SK-N-SH (cell line): ENCODE measurements around the gene SH2B3. TPM values are rescaled to one million over a fixed set of nuclear protein-coding genes. Genes with fewer than 3 reads are reported as not detected.

Experiments used
- CTCF ChIA-PET: fragments of 300-600, 350-600 bp; formaldehyde crosslinking; extraction: SDS; loops from one replicate; lab custom pipeline; 2021; lab: Yijun Ruan, JAX
- POLR2A ChIA-PET: fragments of 350-600 bp; sonication (Branson Sonifier 250); formaldehyde crosslinking; extraction: SDS; loops from one replicate; lab custom pipeline; 2020; ENCODE audit warnings: antibody characterized with exemption, inconsistent platforms; lab: Yijun Ruan, JAX
- DNase-seq: peaks from one replicate; pipeline ENCODE4 v3.0.0; 2012
- H2AFZ ChIP-seq: fragments of 200-600 bp; sonication (generic); 2 replicates; pipeline ENCODE4 v1.8.1; 2016; ENCODE audit warnings: antibody characterized with exemption, mild to moderate bottlenecking, low read depth
- H3F3A ChIP-seq: fragments of 200-600 bp; sonication (generic); replicated peaks from 2 replicates; pipeline ENCODE3; 2016; ENCODE audit warnings: antibody characterized with exemption, mild to moderate bottlenecking; ENCODE audit not compliant: insufficient read depth
- H3K27ac ChIP-seq, 2 experiments: fragments of 200-500 bp in 1 of 2; fragments of 200-600 bp in 1 of 2; sonication (Bioruptor generic) in 1 of 2; sonication (generic), shearing (Covaris generic) in 1 of 2; 2 replicates each; pipeline versions ENCODE4 v1.5.1 to v1.6.1; 2014 to 2016; ENCODE audit warnings: low read depth in 2 of 2, inconsistent platforms in 1 of 2, low read length in 1 of 2, mild to moderate bottlenecking in 1 of 2, mixed read lengths in 1 of 2
- H3K27me3 ChIP-seq: fragments of 200-600 bp; sonication (generic), shearing (Covaris generic); 2 replicates; pipeline ENCODE4 v1.6.1; 2016; ENCODE audit warnings: mixed run types; ENCODE audit not compliant: insufficient read depth
- H3K36me3 ChIP-seq, 2 experiments: fragments of 200-500 bp in 1 of 2; fragments of 200-600 bp in 1 of 2; sonication (Bioruptor generic) in 1 of 2; sonication (generic) in 1 of 2; replicated peaks in 1 of 2; 2 replicates each; pipeline versions ENCODE3 to v1.5.1; 2014 to 2016; ENCODE audit warnings: low read length in 1 of 2, mild to moderate bottlenecking in 1 of 2; ENCODE audit not compliant: insufficient read depth in 2 of 2, control insufficient read depth in 1 of 2
- H3K4me1 ChIP-seq, 2 experiments: fragments of 200-500 bp in 1 of 2; fragments of 200-600 bp in 1 of 2; sonication (Bioruptor generic) in 1 of 2; sonication (generic), shearing (Covaris generic) in 1 of 2; 2 replicates each; pipeline versions ENCODE4 v1.5.1 to v1.6.1; 2014 to 2016; ENCODE audit warnings: low read depth in 1 of 2, low read length in 1 of 2, mixed run types in 1 of 2; ENCODE audit not compliant: insufficient read depth in 2 of 2, control insufficient read depth in 1 of 2
- H3K4me2 ChIP-seq: fragments of 200-600 bp; sonication (generic), shearing (Covaris generic); 2 replicates; pipeline ENCODE4 v1.6.1; 2017; ENCODE audit warnings: mixed run types
- H3K4me3 ChIP-seq, 2 experiments: fragments of 200-500 bp in 1 of 2; fragments of 200-600 bp in 1 of 2; sonication (Bioruptor generic) in 1 of 2; sonication (generic), shearing (Covaris generic) in 1 of 2; 2 replicates each; pipeline versions ENCODE4 v1.5.1 to v1.8.1; 2014 to 2016; ENCODE audit warnings: low read depth in 2 of 2, inconsistent platforms in 1 of 2, low read length in 1 of 2, mild to moderate bottlenecking in 1 of 2, mixed read lengths in 1 of 2, moderate library complexity in 1 of 2
- H3K79me2 ChIP-seq: fragments of 200-600 bp; sonication (generic); 2 replicates; pipeline ENCODE4 v1.8.1; 2017; ENCODE audit warnings: mild to moderate bottlenecking; ENCODE audit not compliant: insufficient read depth
- H3K9ac ChIP-seq: fragments of 200-600 bp; sonication (generic); 2 replicates; pipeline ENCODE4 v1.6.1; 2017; ENCODE audit warnings: mixed run types
- H3K9me2 ChIP-seq: fragments of 200-600 bp; sonication (generic); 2 replicates; pipeline ENCODE4 v1.6.1; 2017; ENCODE audit warnings: mixed run types
- H3K9me3 ChIP-seq: fragments of 200-600 bp; sonication (generic); 2 replicates; pipeline ENCODE4 v1.6.1; 2017; ENCODE audit warnings: mixed run types, mild to moderate bottlenecking, moderate library complexity
- H4K20me1 ChIP-seq: fragments of 200-600 bp; sonication (generic); 2 replicates; pipeline ENCODE4 v1.6.1; 2017; ENCODE audit warnings: mild to moderate bottlenecking, mixed run types; ENCODE audit not compliant: insufficient read depth
- EP300 ChIP-seq, 2 experiments: IDR thresholded peaks; 2 replicates each; pipeline versions ENCODE4 v1.4.0 to v1.6.1; 2012; ENCODE audit warnings: borderline replicate concordance in 1 of 2, low read depth in 1 of 2, low read length in 1 of 2
- FOSL2 ChIP-seq: IDR thresholded peaks from 2 replicates; pipeline ENCODE4 v1.4.0; 2012; ENCODE audit warnings: low read depth, mild to moderate bottlenecking, moderate library complexity, borderline replicate concordance
- FOXJ3 ChIP-seq: sonication (generic); formaldehyde crosslinking; IDR thresholded peaks from 2 replicates; pipeline ENCODE4 v1.5.1; 2020; ENCODE audit warnings: mild to moderate bottlenecking, missing genetic modification reagents
- FOXM1 ChIP-seq: IDR thresholded peaks from 2 replicates; pipeline ENCODE4 v1.4.0; 2012; ENCODE audit warnings: low read depth, mild to moderate bottlenecking
- GABPA ChIP-seq: IDR thresholded peaks from 2 replicates; pipeline ENCODE4 v1.4.0; 2012; ENCODE audit warnings: low read depth, mild to moderate bottlenecking
- GATA2 ChIP-seq: sonication (generic); formaldehyde crosslinking; IDR thresholded peaks from 2 replicates; pipeline ENCODE4 v1.5.0; 2020; ENCODE audit warnings: mild to moderate bottlenecking, missing genetic modification reagents
- IRF3 ChIP-seq: fragments of 150-350 bp; IDR thresholded peaks from 2 replicates; pipeline ENCODE4 v1.6.1; 2016; ENCODE audit warnings: mild to moderate bottlenecking, low read depth, low read length
- MEF2A ChIP-seq: IDR thresholded peaks from 2 replicates; pipeline ENCODE4 v1.4.0; 2012; ENCODE audit warnings: low read depth, borderline replicate concordance
- MXI1 ChIP-seq: IDR thresholded peaks from 2 replicates; pipeline ENCODE4 v1.6.1; 2012; ENCODE audit warnings: mild to moderate bottlenecking, low read depth, low read length, improper control_type of control experiment
- NRF1 ChIP-seq: IDR thresholded peaks from 2 replicates; pipeline ENCODE4 v1.6.1; 2012; ENCODE audit warnings: low read depth, mild to moderate bottlenecking, low read length
- POLR2AphosphoS5 ChIP-seq: IDR thresholded peaks from 2 replicates; pipeline ENCODE4 v1.6.1; 2012; ENCODE audit warnings: low read depth, low read length
- RCOR1 ChIP-seq: fragments of 150-350 bp; IDR thresholded peaks from 2 replicates; pipeline ENCODE4 v1.6.1; 2017; ENCODE audit warnings: antibody characterized with exemption, low read length
- RFX5 ChIP-seq: IDR thresholded peaks from 2 replicates; pipeline ENCODE4 v1.6.1; 2012; ENCODE audit warnings: mild to moderate bottlenecking, improper control_type of control experiment, low read length
- RXRA ChIP-seq: IDR thresholded peaks from 2 replicates; pipeline ENCODE4 v1.4.0; 2012; ENCODE audit warnings: low read depth, mild to moderate bottlenecking, borderline replicate concordance
- SIN3A ChIP-seq: IDR thresholded peaks from 2 replicates; pipeline ENCODE4 v1.6.1; 2012; ENCODE audit warnings: low read depth, mild to moderate bottlenecking, low read length, moderate library complexity, borderline replicate concordance
- SMC3 ChIP-seq: IDR thresholded peaks from 2 replicates; pipeline ENCODE4 v1.6.1; 2012; ENCODE audit warnings: low read depth, low read length, improper control_type of control experiment
- TAF1 ChIP-seq: IDR thresholded peaks from 2 replicates; pipeline ENCODE4 v1.6.1; 2012; ENCODE audit warnings: low read depth, mild to moderate bottlenecking, low read length, moderate library complexity, borderline replicate concordance
- TCF12 ChIP-seq: IDR thresholded peaks from 2 replicates; pipeline ENCODE4 v1.4.0; 2012
- ZBTB33 ChIP-seq: IDR thresholded peaks from 2 replicates; pipeline ENCODE4 v1.4.0; 2012; ENCODE audit warnings: low read depth, borderline replicate concordance
- WGBS: methylation state at CpG from one replicate; pipeline ENCODE4 v1.1.6; 2017; ENCODE audit warnings: low lambda C conversion rate; 5-methylcytosine and 5-hydroxymethylcytosine counted together
- polyA plus RNA-seq, 3 experiments: library from polyadenylated mRNA; depleted of rRNA; stranded (reverse); fragments of >200 nt; gene quantifications; 2 replicates each; pipeline ENCODE4 v1.2.3, GENCODE V29; 2012

SH2B3 gene
- polyA plus RNA-seq, 1 of the 3 experiments (the other 2 are of a cell fraction): 15.6 TPM

GRCh38 chr12:111436811-111437210, 31.1 kb downstream of the SH2B3 start:
- DNase-seq: no peak
- peaks cover 100% of the 10 kb centered on the region for H4K20me1 ChIP-seq
- no peak overlapping the region for H3K9ac ChIP-seq
- H3K36me3 ChIP-seq: peaks cover 0 to 10% of the 10 kb centered on the region in 2 experiments
- no peaks in the 10 kb centered on the region for H3K9me3 ChIP-seq
- H3K4me1 ChIP-seq: peaks cover 26 to 47% of the 10 kb centered on the region in 2 experiments
- H3F3A ChIP-seq: peaks cover 42% of the 10 kb centered on the region
- ChIA-PET POLR2A (no interaction called here), CTCF (interaction anchor here (28.3 kb wide), 1 partner anchor 35 kb away, joined by 618 read pairs; the partner anchor contains the start of gene SH2B3)
- H2AFZ ChIP-seq: no peak overlapping the region
- H3K4me2 ChIP-seq: no peak overlapping the region
- TF ChIP-seq GABPA (no peak), IRF3 (no peak), TCF12 (no peak), MXI1 (no peak), SMC3 (no peak), POLR2AphosphoS5 (no peak), SIN3A (no peak), FOSL2 (no peak), EP300 (IDR thresholded peaks at IDR 0.05; ENCODE audit: borderline replicate concordance in 1 of 2, low read depth in 1 of 2, low read length in 1 of 2) (no peak), TAF1 (no peak), RCOR1 (no peak), NRF1 (no peak), FOXM1 (no peak), ZBTB33 (no peak), RFX5 (no peak), RXRA (no peak), FOXJ3 (no peak), MEF2A (no peak), GATA2 (CRISPR knock-in tag) (no peak)
- WGBS: 73% methylated on average over 4 of the region's 4 CpGs
- H3K27me3 ChIP-seq: no peaks in the 10 kb centered on the region
- H3K4me3 ChIP-seq: no peak overlapping the region
- H3K79me2 ChIP-seq: peaks cover 100% of the 10 kb centered on the region
- H3K9me2 ChIP-seq: no peaks in the 10 kb centered on the region
- H3K27ac ChIP-seq: peak overlapping the region in 1 of 2 experiments; percentile 50; a peak in 1 of 4 replicates
